Kidney epithelial cell (primary cell): ENCODE measurements around the gene ZNF649. TPM values are rescaled to one million over a fixed set of nuclear protein-coding genes. Genes with fewer than 3 reads are reported as not detected.
"Not testable (repeated sequence)": the region's sequence is repeated elsewhere in the genome, so short reads cannot be mapped to it uniquely, and the experiment has no call there.

ENCODE experiments used
- DNase-seq: peaks from one replicate; pipeline ENCODE4 v3.0.0-alpha.2; 2010; ENCODE audit warnings: low read depth
- H3K27me3 ChIP-seq: 2 replicates; pipeline ENCODE4 v1.6.0; 2011; ENCODE audit warnings: low read length; ENCODE audit not compliant: control insufficient read depth, insufficient read depth
- H3K36me3 ChIP-seq: 2 replicates; pipeline ENCODE4 v1.5.1; 2011; ENCODE audit warnings: low read length; ENCODE audit not compliant: control insufficient read depth, insufficient read depth
- H3K4me3 ChIP-seq: 2 replicates; pipeline ENCODE4 v1.5.1; 2011; ENCODE audit warnings: low read depth, mild to moderate bottlenecking, control low read depth, low read length
- total RNA-seq: library from RNA; depleted of rRNA; stranded (reverse); fragments of >200 nt; gene quantifications from 2 replicates; pipeline ENCODE4 v1.2.3, GENCODE V29; 2015
- TF ChIP-seq, protein P1 (sequence below): IDR thresholded peaks from 2 replicates; pipeline ENCODE4 v1.5.1; 2011; ENCODE audit warnings: mild to moderate bottlenecking, moderate library complexity, low read length, control low read depth, inconsistent platforms; ENCODE audit not compliant: insufficient read depth, poor library complexity, severe bottlenecking

ZNF649 gene
- total RNA-seq, 1 donor from 2014 or later = 10.3 TPM

GRCh38 chr19:51916167-51916566, 11.3 kb upstream of the ZNF649 start:
- H3K4me3 ChIP-seq = no peak overlapping the region
- H3K27me3 ChIP-seq = no peaks in the 10 kb centered on the region
- TF ChIP-seq, protein P1, sequence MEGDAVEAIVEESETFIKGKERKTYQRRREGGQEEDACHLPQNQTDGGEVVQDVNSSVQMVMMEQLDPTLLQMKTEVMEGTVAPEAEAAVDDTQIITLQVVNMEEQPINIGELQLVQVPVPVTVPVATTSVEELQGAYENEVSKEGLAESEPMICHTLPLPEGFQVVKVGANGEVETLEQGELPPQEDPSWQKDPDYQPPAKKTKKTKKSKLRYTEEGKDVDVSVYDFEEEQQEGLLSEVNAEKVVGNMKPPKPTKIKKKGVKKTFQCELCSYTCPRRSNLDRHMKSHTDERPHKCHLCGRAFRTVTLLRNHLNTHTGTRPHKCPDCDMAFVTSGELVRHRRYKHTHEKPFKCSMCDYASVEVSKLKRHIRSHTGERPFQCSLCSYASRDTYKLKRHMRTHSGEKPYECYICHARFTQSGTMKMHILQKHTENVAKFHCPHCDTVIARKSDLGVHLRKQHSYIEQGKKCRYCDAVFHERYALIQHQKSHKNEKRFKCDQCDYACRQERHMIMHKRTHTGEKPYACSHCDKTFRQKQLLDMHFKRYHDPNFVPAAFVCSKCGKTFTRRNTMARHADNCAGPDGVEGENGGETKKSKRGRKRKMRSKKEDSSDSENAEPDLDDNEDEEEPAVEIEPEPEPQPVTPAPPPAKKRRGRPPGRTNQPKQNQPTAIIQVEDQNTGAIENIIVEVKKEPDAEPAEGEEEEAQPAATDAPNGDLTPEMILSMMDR = no peak
- H3K36me3 ChIP-seq = no peaks in the 10 kb centered on the region
- DNase-seq = no peak

GRCh38 chr19:51915324-51915867, 10.6 kb upstream of the ZNF649 start:
- TF ChIP-seq, protein P1 = no peak
- no peak overlapping the region for H3K4me3 ChIP-seq
- no peak for DNase-seq
- no peaks in the 10 kb centered on the region for H3K27me3 ChIP-seq
- H3K36me3 ChIP-seq = no peaks in the 10 kb centered on the region

GRCh38 chr19:51907981-51908380, 3.2 kb upstream of the ZNF649 start:
- DNase-seq, H3K4me3 ChIP-seq, H3K27me3 ChIP-seq, H3K36me3 ChIP-seq: not testable (repeated sequence)

GRCh38 chr19:51906108-51906507, 1.3 kb upstream of the ZNF649 start:
- not testable (repeated sequence) for DNase-seq, H3K27me3 ChIP-seq, H3K4me3 ChIP-seq, H3K36me3 ChIP-seq

- not testable (repeated sequence) for H3K27me3 ChIP-seq, H3K36me3 ChIP-seq, DNase-seq, H3K4me3 ChIP-seq
Observed at GRCh38 chr19:51905639-51906038, 822 bp upstream of the ZNF649 start.

DNA sequence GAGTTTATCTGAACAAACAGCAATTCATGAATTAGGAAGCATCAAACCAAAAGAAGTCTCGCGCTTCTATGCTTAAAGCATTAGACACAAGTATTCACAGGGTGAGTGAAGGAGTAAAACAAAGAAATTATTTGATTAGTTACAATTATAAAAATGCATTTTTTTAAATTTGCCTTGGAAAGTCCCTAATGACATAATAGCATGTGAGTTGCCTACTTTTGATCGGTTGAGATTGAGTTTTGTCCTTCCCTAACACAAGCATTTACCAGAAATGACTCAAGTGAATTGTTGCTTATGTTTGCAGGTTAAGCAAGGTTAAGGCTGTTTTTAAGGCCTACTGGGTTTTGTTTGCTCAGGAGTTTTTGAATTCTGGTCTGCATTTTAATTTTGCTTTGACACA, 389 bp upstream of the ZNF649 start:
- no peak for DNase-seq
- Histone ChIP-seq H3K36me3 (no peaks in the 10 kb centered on the region), H3K4me3 (no peak overlapping the region), H3K27me3 (no peaks in the 10 kb centered on the region)
- TF ChIP-seq, protein P1 = no peak

DNA sequence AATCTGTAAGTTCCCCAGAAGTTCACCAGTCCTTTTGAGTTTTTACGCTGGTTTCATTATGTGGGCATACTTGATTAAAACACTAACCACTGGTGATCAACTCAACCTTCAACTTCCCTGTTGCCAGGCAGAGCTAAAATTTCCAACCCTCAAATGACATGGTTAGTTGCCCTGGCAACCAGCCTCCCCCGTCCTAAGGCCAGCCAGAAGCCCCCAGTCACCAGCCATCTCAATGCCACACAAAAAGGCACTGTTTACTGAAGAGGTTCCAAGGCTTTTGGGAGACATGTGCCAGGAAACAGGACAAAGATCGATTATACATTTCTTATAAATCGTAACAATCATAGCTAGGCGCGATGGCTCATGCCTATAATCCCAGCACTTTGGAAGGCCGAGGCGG, 1.6 kb downstream of the ZNF649 start:
- TF ChIP-seq, protein P1 = no peak
- no peaks in the 10 kb centered on the region for H3K27me3 ChIP-seq
- no peak overlapping the region for H3K4me3 ChIP-seq
- DNase-seq = no peak
- H3K36me3 ChIP-seq = no peaks in the 10 kb centered on the region
